ENCODE data around the gene ZYG11B. TPM values are rescaled to one million over a fixed set of nuclear protein-coding genes. Genes with fewer than 3 reads are reported as not detected.

The ZYG11B gene
- total and polyA plus RNA-seq, 2 experiments from 2014 or later: 5.4 to 34.4 TPM

- Histone ChIP-seq H3K4me3 (no peak overlapping the region), H3K4me1 (ENCODE audit: insufficient read depth) (peaks cover 9% of the 10 kb centered on the region), H3K4me2 (no peak overlapping the region), H3K9me2 (replicated peaks; ENCODE audit: insufficient read depth) (no peaks in the 10 kb centered on the region), H4K20me1 (ENCODE audit: insufficient read depth, poor library complexity, severe bottlenecking) (peaks cover 7% of the 10 kb centered on the region), H3K9me3 (ENCODE audit: low read depth) (no peaks in the 10 kb centered on the region), H2AFZ (no peak overlapping the region), H3K36me3 (replicated peaks; ENCODE audit: insufficient read depth, low read depth) (no peaks in the 10 kb centered on the region), H3K79me2 (peaks cover 59% of the 10 kb centered on the region), H3K27ac (no peak overlapping the region), H3K27me3 (no peaks in the 10 kb centered on the region)
- 100% methylated on average over 2 of the region's 2 CpGs for WGBS (ENCODE audit: low lambda C conversion rate, missing lambda C conversion rate)
- no peak for DNase-seq (ENCODE audit: low spot score)
- TF ChIP-seq EZH2 (IDR thresholded peaks at IDR 0.05; ENCODE audit: borderline replicate concordance) (no peak), EZH2phosphoT487 (IDR thresholded peaks at IDR 0.05; ENCODE audit: low read depth, severe bottlenecking, unreplicated experiment) (no peak)
- TF ChIP-seq, protein P1, sequence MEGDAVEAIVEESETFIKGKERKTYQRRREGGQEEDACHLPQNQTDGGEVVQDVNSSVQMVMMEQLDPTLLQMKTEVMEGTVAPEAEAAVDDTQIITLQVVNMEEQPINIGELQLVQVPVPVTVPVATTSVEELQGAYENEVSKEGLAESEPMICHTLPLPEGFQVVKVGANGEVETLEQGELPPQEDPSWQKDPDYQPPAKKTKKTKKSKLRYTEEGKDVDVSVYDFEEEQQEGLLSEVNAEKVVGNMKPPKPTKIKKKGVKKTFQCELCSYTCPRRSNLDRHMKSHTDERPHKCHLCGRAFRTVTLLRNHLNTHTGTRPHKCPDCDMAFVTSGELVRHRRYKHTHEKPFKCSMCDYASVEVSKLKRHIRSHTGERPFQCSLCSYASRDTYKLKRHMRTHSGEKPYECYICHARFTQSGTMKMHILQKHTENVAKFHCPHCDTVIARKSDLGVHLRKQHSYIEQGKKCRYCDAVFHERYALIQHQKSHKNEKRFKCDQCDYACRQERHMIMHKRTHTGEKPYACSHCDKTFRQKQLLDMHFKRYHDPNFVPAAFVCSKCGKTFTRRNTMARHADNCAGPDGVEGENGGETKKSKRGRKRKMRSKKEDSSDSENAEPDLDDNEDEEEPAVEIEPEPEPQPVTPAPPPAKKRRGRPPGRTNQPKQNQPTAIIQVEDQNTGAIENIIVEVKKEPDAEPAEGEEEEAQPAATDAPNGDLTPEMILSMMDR (IDR thresholded peaks at IDR 0.05; ENCODE audit: poor library complexity): no peak
Observed at GRCh38 chr1:52756020-52756419, 29.8 kb downstream of the ZYG11B start.

DNA sequence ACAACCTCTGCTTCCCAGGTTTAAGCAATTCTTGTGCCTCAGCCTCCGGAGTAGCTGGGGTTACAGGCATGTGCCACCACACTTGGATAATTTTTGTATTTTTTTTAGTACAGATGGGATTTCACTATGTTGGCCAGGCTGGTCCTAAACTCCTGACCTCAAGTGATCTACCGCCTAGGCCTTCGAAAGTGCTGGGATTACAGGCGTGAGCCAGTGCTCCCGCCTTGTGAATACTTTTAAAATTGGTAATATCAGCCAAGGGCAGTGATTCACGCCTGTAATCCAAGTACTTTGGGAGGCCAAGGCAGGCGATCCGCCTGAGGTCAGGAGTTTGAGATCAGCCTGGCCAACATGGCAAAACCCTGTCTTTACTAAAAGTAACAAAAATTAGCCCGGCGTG, 33.7 kb downstream of the ZYG11B start:
- no peak for TF ChIP-seq EZH2 (IDR thresholded peaks at IDR 0.05; ENCODE audit: borderline replicate concordance)
- TF ChIP-seq EZH2phosphoT487 (IDR thresholded peaks at IDR 0.05; ENCODE audit: low read depth, severe bottlenecking, unreplicated experiment): no peak
- TF ChIP-seq, protein P1 (IDR thresholded peaks at IDR 0.05; ENCODE audit: poor library complexity): no peak
- H4K20me1 ChIP-seq (ENCODE audit: insufficient read depth, poor library complexity, severe bottlenecking): peaks cover 3% of the 10 kb centered on the region
- H3K27ac ChIP-seq: no peak overlapping the region
- DNase-seq (ENCODE audit: low spot score): no peak
- no peaks in the 10 kb centered on the region for H3K9me2 ChIP-seq (replicated peaks; ENCODE audit: insufficient read depth)
- H3K4me3 ChIP-seq: no peak overlapping the region
- no peak overlapping the region for H2AFZ ChIP-seq
- no peaks in the 10 kb centered on the region for H3K27me3 ChIP-seq
- no peaks in the 10 kb centered on the region for H3K36me3 ChIP-seq (replicated peaks; ENCODE audit: insufficient read depth, low read depth)
- no peaks in the 10 kb centered on the region for H3K4me1 ChIP-seq (ENCODE audit: insufficient read depth)
- 97% methylated on average over 10 of the region's 10 CpGs for WGBS (ENCODE audit: low lambda C conversion rate, missing lambda C conversion rate)
- H3K79me2 ChIP-seq: peaks cover 42% of the 10 kb centered on the region
- no peaks in the 10 kb centered on the region for H3K9me3 ChIP-seq (ENCODE audit: low read depth)
- H3K4me2 ChIP-seq: no peak overlapping the region

- Histone ChIP-seq H4K20me1 (ENCODE audit: insufficient read depth, poor library complexity, severe bottlenecking) (no peaks in the 10 kb centered on the region), H3K4me3 (no peak overlapping the region)
Observed at GRCh38 chr1:52767596-52768280, 41.5 kb downstream of the ZYG11B start.

More at GRCh38 chr1:52767596-52768280, 41.5 kb downstream of the ZYG11B start:
- Histone ChIP-seq H3K9me3 (ENCODE audit: low read depth) (no peaks in the 10 kb centered on the region), H3K4me2 (no peak overlapping the region), H3K36me3 (replicated peaks; ENCODE audit: insufficient read depth, low read depth) (no peaks in the 10 kb centered on the region), H3K79me2 (peaks cover 17% of the 10 kb centered on the region), H3K27me3 (no peaks in the 10 kb centered on the region), H2AFZ (no peak overlapping the region), H3K4me1 (ENCODE audit: insufficient read depth) (no peaks in the 10 kb centered on the region), H3K9me2 (replicated peaks; ENCODE audit: insufficient read depth) (no peaks in the 10 kb centered on the region), H3K27ac (no peak overlapping the region)
- TF ChIP-seq EZH2phosphoT487 (IDR thresholded peaks at IDR 0.05; ENCODE audit: low read depth, severe bottlenecking, unreplicated experiment) (no peak), EZH2 (IDR thresholded peaks at IDR 0.05; ENCODE audit: borderline replicate concordance) (no peak)
- TF ChIP-seq, protein P1 (IDR thresholded peaks at IDR 0.05; ENCODE audit: poor library complexity): no peak
- WGBS (ENCODE audit: low lambda C conversion rate, missing lambda C conversion rate): 93% methylated on average over 4 of the region's 4 CpGs
- DNase-seq (ENCODE audit: low spot score): no peak

All from hepatocyte (in vitro differentiated cells).